ENCODE results near the gene CYB561D2. TPM values are rescaled to one million over a fixed set of nuclear protein-coding genes. Genes with fewer than 3 reads are reported as not detected.

Gene CYB561D2
- total and polyA plus RNA-seq, 7 experiments from 2014 or later = 23.3 to 52.9 (median 35.0) TPM

GRCh38 chr3:50375258-50375931 lies 24.7 kb downstream of the CYB561D2 start:
- peaks cover 0 to 2% (median 0%) of the 10 kb centered on the region in 5 donors for H3K27me3 Mint-ChIP-seq
- Histone ChIP-seq H3K4me3 (ENCODE audit: low read length) (no peak overlapping the region), H3K27me3 (ENCODE audit: control insufficient read depth in 2 of 2, insufficient read depth in 2 of 2, low read length in 2 of 2) (no peaks in the 10 kb centered on the region), H3K4me1 (ENCODE audit: control insufficient read depth in 2 of 2, insufficient read depth in 2 of 2, low read length in 2 of 2) (no peaks in the 10 kb centered on the region), H3K36me3 (ENCODE audit: control insufficient read depth in 2 of 3, insufficient read depth in 3 of 3, low read length in 3 of 3) (no peaks in the 10 kb centered on the region), H3K27ac (ENCODE audit: low read depth, low read length) (no peak overlapping the region), H3K9me3 (ENCODE audit: control insufficient read depth in 2 of 3, low read length in 3 of 3) (no peaks in the 10 kb centered on the region)
- no peak overlapping the region for H3K27ac Mint-ChIP-seq
- H3K4me1 Mint-ChIP-seq = peaks cover 3 to 21% (median 11%) of the 10 kb centered on the region in 7 donors
- H3K36me3 Mint-ChIP-seq = no peaks in the 10 kb centered on the region
- CTCF ChIA-PET = no interaction called here
- POLR2A ChIA-PET = no interaction called here
- ATAC-seq (no peak), DNase-seq (no peak)
- no peaks in the 10 kb centered on the region for H3K9me3 Mint-ChIP-seq
- H3K4me3 Mint-ChIP-seq = no peak overlapping the region
- intact Hi-C loops (cut with micrococcal nuclease) = no loop called here

DNA sequence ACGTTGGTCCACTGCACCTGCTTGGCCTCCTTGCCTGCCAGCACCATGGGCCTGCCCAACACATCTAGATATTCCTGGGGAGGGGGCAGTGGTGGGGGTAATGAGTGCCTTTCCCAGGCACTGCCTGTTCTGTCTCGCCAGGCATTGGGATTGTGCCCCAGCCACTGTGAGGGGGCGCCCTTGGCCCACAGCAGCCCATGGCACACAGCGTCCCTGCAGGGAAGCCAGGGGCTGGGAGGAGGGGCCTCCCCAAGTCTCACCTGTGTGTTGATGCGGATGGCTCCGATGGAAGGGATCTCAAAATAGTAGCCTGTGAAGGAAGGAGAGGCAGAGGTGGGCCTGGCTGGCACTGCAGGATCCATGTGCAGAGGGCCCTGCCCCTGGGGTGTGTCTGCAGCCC lies 27.4 kb downstream of the CYB561D2 start:
- Mint-ChIP-seq H3K4me3 (no peak overlapping the region), H3K27me3 (no peaks in the 10 kb centered on the region), H3K27ac (no peak overlapping the region), H3K9me3 (no peaks in the 10 kb centered on the region), H3K36me3 (no peaks in the 10 kb centered on the region), H3K4me1 (peaks cover 0 to 8% (median 5%) of the 10 kb centered on the region in 7 donors)
- Histone ChIP-seq H3K27me3 (ENCODE audit: control insufficient read depth in 2 of 2, insufficient read depth in 2 of 2, low read length in 2 of 2) (no peaks in the 10 kb centered on the region), H3K4me1 (ENCODE audit: control insufficient read depth in 2 of 2, insufficient read depth in 2 of 2, low read length in 2 of 2) (no peaks in the 10 kb centered on the region), H3K36me3 (ENCODE audit: control insufficient read depth in 2 of 3, insufficient read depth in 3 of 3, low read length in 3 of 3) (no peaks in the 10 kb centered on the region), H3K4me3 (ENCODE audit: low read length) (no peak overlapping the region), H3K27ac (ENCODE audit: low read depth, low read length) (no peak overlapping the region), H3K9me3 (ENCODE audit: control insufficient read depth in 2 of 3, low read length in 3 of 3) (no peaks in the 10 kb centered on the region)
- no peak for DNase-seq
- ChIA-PET CTCF (interaction anchor here (0.6 kb wide), 1 partner anchor 841 kb away, joined by 3 read pairs; no protein-coding TSS in a partner anchor), POLR2A (no interaction called here)
- intact Hi-C loops (cut with micrococcal nuclease) = no loop called here
- no peak for ATAC-seq

- intact Hi-C loops (cut with micrococcal nuclease) = no loop called here
- ATAC-seq = no peak
- Mint-ChIP-seq H3K4me1 (peaks cover 0 to under 1% (median 0%) of the 10 kb centered on the region in 7 donors), H3K36me3 (no peaks in the 10 kb centered on the region), H3K9me3 (no peaks in the 10 kb centered on the region), H3K4me3 (no peak overlapping the region), H3K27me3 (no peaks in the 10 kb centered on the region), H3K27ac (no peak overlapping the region)
- Histone ChIP-seq H3K4me3 (ENCODE audit: low read length) (no peak overlapping the region), H3K27ac (ENCODE audit: low read depth, low read length) (no peak overlapping the region), H3K9me3 (ENCODE audit: control insufficient read depth in 2 of 3, low read length in 3 of 3) (no peaks in the 10 kb centered on the region), H3K4me1 (ENCODE audit: control insufficient read depth in 2 of 2, insufficient read depth in 2 of 2, low read length in 2 of 2) (no peaks in the 10 kb centered on the region), H3K36me3 (ENCODE audit: control insufficient read depth in 2 of 3, insufficient read depth in 3 of 3, low read length in 3 of 3) (no peaks in the 10 kb centered on the region), H3K27me3 (ENCODE audit: control insufficient read depth in 2 of 2, insufficient read depth in 2 of 2, low read length in 2 of 2) (no peaks in the 10 kb centered on the region)
- ChIA-PET CTCF (interaction anchor here (0.6 kb wide), 1 partner anchor 842 kb away, joined by 3 read pairs; no protein-coding TSS in a partner anchor), POLR2A (no interaction called here)
- DNase-seq = no peak
These were observed 28.1 kb downstream of the CYB561D2 start for GRCh38 chr3:50378757-50379156.

DNA sequence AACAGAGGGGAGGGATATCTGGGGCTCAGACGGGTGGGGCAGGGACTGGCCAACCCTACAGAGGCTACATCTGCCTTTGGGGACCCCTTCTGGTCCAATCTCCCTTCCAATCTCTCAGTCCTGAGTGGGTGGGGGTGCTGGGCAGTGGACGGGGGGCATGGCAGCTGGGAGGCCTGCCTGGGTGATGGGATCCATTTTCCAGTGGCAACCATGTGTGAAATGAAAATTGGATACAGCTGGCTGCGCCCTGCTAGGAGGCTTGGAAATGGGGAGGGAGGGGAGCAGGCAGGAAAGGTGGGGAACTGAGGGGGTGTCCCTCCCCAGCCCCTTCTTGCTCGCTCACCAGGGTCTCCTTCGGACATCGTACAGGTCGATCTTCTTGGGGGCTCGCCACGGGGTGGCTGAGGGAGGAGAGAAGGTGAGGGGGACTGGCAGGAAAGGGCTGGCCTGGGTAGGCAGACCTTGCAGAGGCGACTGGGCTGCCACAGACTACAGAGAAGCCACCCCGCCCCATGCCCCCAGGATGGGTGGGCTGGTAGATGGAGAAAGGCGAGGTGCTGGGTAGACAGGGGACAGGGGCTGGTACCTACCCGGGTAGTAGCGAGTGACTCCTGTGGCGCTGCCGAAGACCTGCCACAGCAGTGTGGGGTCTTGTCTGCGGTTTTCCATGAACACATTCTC lies 29.9 kb downstream of the CYB561D2 start:
- DNase-seq (no peak), ATAC-seq (no peak)
- no peak overlapping the region for H3K27ac Mint-ChIP-seq
- Histone ChIP-seq H3K4me3 (ENCODE audit: low read length) (no peak overlapping the region), H3K36me3 (ENCODE audit: control insufficient read depth in 2 of 3, insufficient read depth in 3 of 3, low read length in 3 of 3) (no peaks in the 10 kb centered on the region), H3K9me3 (ENCODE audit: control insufficient read depth in 2 of 3, low read length in 3 of 3) (no peaks in the 10 kb centered on the region), H3K4me1 (ENCODE audit: control insufficient read depth in 2 of 2, insufficient read depth in 2 of 2, low read length in 2 of 2) (no peaks in the 10 kb centered on the region), H3K27me3 (ENCODE audit: control insufficient read depth in 2 of 2, insufficient read depth in 2 of 2, low read length in 2 of 2) (no peaks in the 10 kb centered on the region), H3K27ac (ENCODE audit: low read depth, low read length) (no peak overlapping the region)
- no peaks in the 10 kb centered on the region for H3K4me1 Mint-ChIP-seq
- intact Hi-C loops (cut with micrococcal nuclease) = no loop called here
- H3K36me3 Mint-ChIP-seq = no peaks in the 10 kb centered on the region
- ChIA-PET POLR2A (no interaction called here), CTCF (no interaction called here)
- H3K9me3 Mint-ChIP-seq = no peaks in the 10 kb centered on the region
- H3K4me3 Mint-ChIP-seq = no peak overlapping the region
- no peaks in the 10 kb centered on the region for H3K27me3 Mint-ChIP-seq

GRCh38 chr3:50381383-50381782 lies 30.7 kb downstream of the CYB561D2 start:
- DNase-seq (no peak), ATAC-seq (no peak)
- CTCF ChIA-PET = interaction anchor here (0.5 kb wide), 1 partner anchor 1785 kb away, joined by 3 read pairs; no protein-coding TSS in a partner anchor
- Histone ChIP-seq H3K4me1 (ENCODE audit: control insufficient read depth in 2 of 2, insufficient read depth in 2 of 2, low read length in 2 of 2) (no peaks in the 10 kb centered on the region), H3K27me3 (ENCODE audit: control insufficient read depth in 2 of 2, insufficient read depth in 2 of 2, low read length in 2 of 2) (no peaks in the 10 kb centered on the region), H3K36me3 (ENCODE audit: control insufficient read depth in 2 of 3, insufficient read depth in 3 of 3, low read length in 3 of 3) (no peaks in the 10 kb centered on the region), H3K9me3 (ENCODE audit: control insufficient read depth in 2 of 3, low read length in 3 of 3) (no peaks in the 10 kb centered on the region), H3K4me3 (ENCODE audit: low read length) (no peak overlapping the region), H3K27ac (ENCODE audit: low read depth, low read length) (no peak overlapping the region)
- Mint-ChIP-seq H3K4me1 (no peaks in the 10 kb centered on the region), H3K4me3 (no peak overlapping the region), H3K36me3 (no peaks in the 10 kb centered on the region), H3K27ac (no peak overlapping the region), H3K9me3 (no peaks in the 10 kb centered on the region), H3K27me3 (no peaks in the 10 kb centered on the region)
- intact Hi-C loops (cut with micrococcal nuclease) = no loop called here
- POLR2A ChIA-PET = no interaction called here

DNA sequence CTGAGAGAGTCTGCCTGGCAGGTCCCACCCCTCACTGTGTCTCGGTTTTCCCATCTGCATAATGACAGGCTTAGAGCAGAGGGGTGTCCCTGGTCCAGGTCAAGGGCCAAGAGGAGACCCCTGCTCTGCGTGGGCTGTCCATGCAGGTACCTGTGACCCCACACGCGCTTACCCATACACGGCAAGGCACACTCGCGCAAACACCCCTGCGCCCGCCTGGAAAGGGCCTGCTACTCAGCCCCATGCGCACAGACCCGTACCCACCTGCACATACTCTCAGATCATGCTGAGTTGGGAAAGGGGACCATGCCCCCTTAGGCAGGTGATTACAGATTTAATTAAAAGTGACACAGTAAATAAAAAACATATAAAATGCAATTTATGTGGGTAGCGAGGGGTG lies 32.1 kb downstream of the CYB561D2 start:
- no peak overlapping the region for H3K27ac Mint-ChIP-seq
- POLR2A ChIA-PET = no interaction called here
- intact Hi-C loops (cut with micrococcal nuclease) = no loop called here
- CTCF ChIA-PET = no interaction called here
- H3K27me3 Mint-ChIP-seq = no peaks in the 10 kb centered on the region
- H3K4me1 Mint-ChIP-seq = no peaks in the 10 kb centered on the region
- no peak for DNase-seq
- Histone ChIP-seq H3K9me3 (ENCODE audit: control insufficient read depth in 2 of 3, low read length in 3 of 3) (no peaks in the 10 kb centered on the region), H3K27me3 (ENCODE audit: control insufficient read depth in 2 of 2, insufficient read depth in 2 of 2, low read length in 2 of 2) (no peaks in the 10 kb centered on the region), H3K36me3 (ENCODE audit: control insufficient read depth in 2 of 3, insufficient read depth in 3 of 3, low read length in 3 of 3) (no peaks in the 10 kb centered on the region), H3K27ac (ENCODE audit: low read depth, low read length) (no peak overlapping the region), H3K4me3 (ENCODE audit: low read length) (no peak overlapping the region), H3K4me1 (ENCODE audit: control insufficient read depth in 2 of 2, insufficient read depth in 2 of 2, low read length in 2 of 2) (no peaks in the 10 kb centered on the region)
- ATAC-seq = no peak
- no peaks in the 10 kb centered on the region for H3K9me3 Mint-ChIP-seq
- no peak overlapping the region for H3K4me3 Mint-ChIP-seq
- no peaks in the 10 kb centered on the region for H3K36me3 Mint-ChIP-seq

DNA sequence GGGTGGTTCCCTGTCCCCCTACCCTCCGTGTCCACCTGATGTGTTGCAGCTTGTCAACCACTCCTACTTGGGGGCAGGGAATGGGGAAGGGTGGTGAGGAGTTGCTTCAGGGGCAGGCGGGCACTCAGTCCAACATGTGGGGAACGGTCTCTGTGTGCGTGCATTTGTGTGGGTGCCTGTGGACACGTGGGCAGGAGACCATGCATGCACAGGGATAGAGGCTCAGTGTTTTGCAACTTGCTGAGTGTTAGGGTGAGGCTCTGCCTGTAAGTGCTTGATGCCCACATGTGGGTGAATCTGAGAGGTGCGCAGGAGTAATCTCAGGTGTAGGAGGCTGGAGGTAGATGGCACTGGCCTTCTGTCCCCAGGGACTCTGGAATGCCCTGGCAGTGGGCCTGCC lies 33.1 kb downstream of the CYB561D2 start:
- Mint-ChIP-seq H3K9me3 (no peaks in the 10 kb centered on the region), H3K27me3 (no peaks in the 10 kb centered on the region), H3K27ac (no peak overlapping the region), H3K4me3 (no peak overlapping the region), H3K36me3 (no peaks in the 10 kb centered on the region), H3K4me1 (no peaks in the 10 kb centered on the region)
- no peaks in the 10 kb centered on the region for H3K9me3 ChIP-seq (ENCODE audit: control insufficient read depth in 2 of 3, low read length in 3 of 3)
- ChIA-PET POLR2A (no interaction called here), CTCF (no interaction called here)
- DNase-seq (no peak), ATAC-seq (no peak)
- H3K27ac ChIP-seq (ENCODE audit: low read depth, low read length) = no peak overlapping the region
- no peaks in the 10 kb centered on the region for H3K27me3 ChIP-seq (ENCODE audit: control insufficient read depth in 2 of 2, insufficient read depth in 2 of 2, low read length in 2 of 2)
- intact Hi-C loops (cut with micrococcal nuclease) = no loop called here
- no peaks in the 10 kb centered on the region for H3K4me1 ChIP-seq (ENCODE audit: control insufficient read depth in 2 of 2, insufficient read depth in 2 of 2, low read length in 2 of 2)
- H3K4me3 ChIP-seq (ENCODE audit: low read length) = no peak overlapping the region
- H3K36me3 ChIP-seq (ENCODE audit: control insufficient read depth in 2 of 3, insufficient read depth in 3 of 3, low read length in 3 of 3) = no peaks in the 10 kb centered on the region
